Stimulated activated CD4-positive, alpha-beta T cell treated with anti-CD3 and anti-CD28 coated beads, Interleukin-1b, Interleukin-23, amount 100 ng/mL, for 48 hours (primary cell): ENCODE results near the gene WNK1.
"Not testable (repeated sequence)": the region's sequence is repeated elsewhere in the genome, so short reads cannot be mapped to it uniquely, and the experiment has no call there.

Experiments used
- DNase-seq: peaks from one replicate; pipeline ENCODE4 v3.0.0-alpha.2; 2020

Gene WNK1

GRCh38 chr12:913919-914698, 161.7 kb downstream of the WNK1 start:
- no peak for DNase-seq

- no peak for DNase-seq
Measured at GRCh38 chr12:915090-915489, 162.7 kb downstream of the WNK1 start.

GRCh38 chr12:916240-916639, 163.9 kb downstream of the WNK1 start:
- DNase-seq, result no peak

GRCh38 chr12:916712-917445, 164.5 kb downstream of the WNK1 start:
- no peak for DNase-seq

- no peak for DNase-seq
Measured at GRCh38 chr12:920676-921075, 168.3 kb downstream of the WNK1 start.

- DNase-seq, result no peak
Measured at GRCh38 chr12:922285-922684, 169.9 kb downstream of the WNK1 start.

- DNase-seq, result no peak
Measured at GRCh38 chr12:926641-927040, 174.3 kb downstream of the WNK1 start.

- no peak for DNase-seq
Measured at GRCh38 chr12:931060-931459, 178.7 kb downstream of the WNK1 start.

- DNase-seq, result no peak
Measured at GRCh38 chr12:931591-931990, 179.2 kb downstream of the WNK1 start.

GRCh38 chr12:935891-936290, 183.5 kb downstream of the WNK1 start:
- DNase-seq, result not testable (repeated sequence)

- no peak for DNase-seq
Measured at GRCh38 chr12:936377-937345, 184.3 kb downstream of the WNK1 start.

GRCh38 chr12:938810-939209, 186.4 kb downstream of the WNK1 start:
- no peak for DNase-seq

- no peak for DNase-seq
Measured at GRCh38 chr12:943051-943450, 190.7 kb downstream of the WNK1 start.

GRCh38 chr12:944211-944610, 191.8 kb downstream of the WNK1 start:
- DNase-seq, result no peak

GRCh38 chr12:946212-946611, 193.8 kb downstream of the WNK1 start:
- DNase-seq, result no peak

GRCh38 chr12:946631-947030, 194.3 kb downstream of the WNK1 start:
- DNase-seq, result no peak

- no peak for DNase-seq
Measured at GRCh38 chr12:948238-948637, 195.9 kb downstream of the WNK1 start.

- peak; percentile 97 for DNase-seq
Measured at GRCh38 chr12:949453-950191, 197.2 kb downstream of the WNK1 start, which contains the start of gene RAD52. Gene RAD52, minus strand, starts transcription at chr12:949694. Its CDS starts 16,636 bp downstream, at chr12:933058.

GRCh38 chr12:951176-951575, 198.8 kb downstream of the WNK1 start:
- no peak for DNase-seq

GRCh38 chr12:953776-954175, 201.4 kb downstream of the WNK1 start:
- peak; percentile 44 for DNase-seq

- DNase-seq, result no peak
Measured at GRCh38 chr12:954741-955140, 202.4 kb downstream of the WNK1 start.

GRCh38 chr12:955939-956338, 203.6 kb downstream of the WNK1 start:
- no peak for DNase-seq
